ENCODE results near the gene ARID1B. TPM values are rescaled to one million over a fixed set of nuclear protein-coding genes. Genes with fewer than 3 reads are reported as not detected.

Gene ARID1B
- total RNA-seq, 1 donor from 2014 or later = 101 TPM

- no peaks in the 10 kb centered on the region for H3K9me3 Mint-ChIP-seq
- peak overlapping the region; percentile 82 for H3K4me3 Mint-ChIP-seq
- peaks cover 18% of the 10 kb centered on the region for H3K27me3 Mint-ChIP-seq (ENCODE audit: low read depth)
- H3K4me1 Mint-ChIP-seq = peaks cover 37% of the 10 kb centered on the region
- no peak overlapping the region for H3K27ac Mint-ChIP-seq (ENCODE audit: unreplicated experiment)
- peaks cover 2% of the 10 kb centered on the region for H3K36me3 Mint-ChIP-seq (ENCODE audit: low read depth)
- DNase-seq (ENCODE audit: low read depth, low spot score) = no peak
- TF ChIP-seq, protein P1, sequence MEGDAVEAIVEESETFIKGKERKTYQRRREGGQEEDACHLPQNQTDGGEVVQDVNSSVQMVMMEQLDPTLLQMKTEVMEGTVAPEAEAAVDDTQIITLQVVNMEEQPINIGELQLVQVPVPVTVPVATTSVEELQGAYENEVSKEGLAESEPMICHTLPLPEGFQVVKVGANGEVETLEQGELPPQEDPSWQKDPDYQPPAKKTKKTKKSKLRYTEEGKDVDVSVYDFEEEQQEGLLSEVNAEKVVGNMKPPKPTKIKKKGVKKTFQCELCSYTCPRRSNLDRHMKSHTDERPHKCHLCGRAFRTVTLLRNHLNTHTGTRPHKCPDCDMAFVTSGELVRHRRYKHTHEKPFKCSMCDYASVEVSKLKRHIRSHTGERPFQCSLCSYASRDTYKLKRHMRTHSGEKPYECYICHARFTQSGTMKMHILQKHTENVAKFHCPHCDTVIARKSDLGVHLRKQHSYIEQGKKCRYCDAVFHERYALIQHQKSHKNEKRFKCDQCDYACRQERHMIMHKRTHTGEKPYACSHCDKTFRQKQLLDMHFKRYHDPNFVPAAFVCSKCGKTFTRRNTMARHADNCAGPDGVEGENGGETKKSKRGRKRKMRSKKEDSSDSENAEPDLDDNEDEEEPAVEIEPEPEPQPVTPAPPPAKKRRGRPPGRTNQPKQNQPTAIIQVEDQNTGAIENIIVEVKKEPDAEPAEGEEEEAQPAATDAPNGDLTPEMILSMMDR (conservative IDR thresholded peaks at IDR 0.05) = no peak
Observed at GRCh38 chr6:156774863-156775405, 2.2 kb upstream of the ARID1B start.

DNA sequence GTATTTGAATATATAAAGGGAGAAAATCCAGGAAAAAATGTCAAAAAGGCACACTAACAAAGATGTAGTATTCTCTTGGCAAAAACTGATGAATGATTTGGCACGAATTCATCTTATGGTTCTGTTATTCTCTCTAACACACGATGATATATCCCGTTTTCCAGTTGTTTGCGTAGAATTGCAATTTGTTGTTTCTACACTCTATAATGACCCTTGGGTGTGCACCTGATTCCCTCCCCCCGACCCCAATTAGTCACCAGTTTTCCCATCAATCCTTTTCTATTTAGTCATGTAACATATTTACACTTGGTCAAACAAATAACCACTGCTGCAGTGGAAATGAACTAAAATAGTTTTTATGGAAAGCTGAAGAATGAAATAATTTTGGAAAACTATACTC lies 1.5 kb upstream of the ARID1B start:
- H3K4me3 Mint-ChIP-seq = peak overlapping the region; percentile 54
- peaks cover 43% of the 10 kb centered on the region for H3K4me1 Mint-ChIP-seq
- H3K36me3 Mint-ChIP-seq (ENCODE audit: low read depth) = peaks cover 2% of the 10 kb centered on the region
- TF ChIP-seq, protein P1 (conservative IDR thresholded peaks at IDR 0.05) = no peak
- no peaks in the 10 kb centered on the region for H3K9me3 Mint-ChIP-seq
- no peak overlapping the region for H3K27ac Mint-ChIP-seq (ENCODE audit: unreplicated experiment)
- H3K27me3 Mint-ChIP-seq (ENCODE audit: low read depth) = peaks cover 21% of the 10 kb centered on the region
- no peak for DNase-seq (ENCODE audit: low read depth, low spot score)

GRCh38 chr6:156776470-156776839 lies 723 bp upstream of the ARID1B start:
- Mint-ChIP-seq H3K36me3 (ENCODE audit: low read depth) (peaks cover 2% of the 10 kb centered on the region), H3K27ac (ENCODE audit: unreplicated experiment) (peak overlapping the region; percentile 98), H3K4me3 (peak overlapping the region; percentile 92), H3K9me3 (no peaks in the 10 kb centered on the region), H3K27me3 (ENCODE audit: low read depth) (peaks cover 21% of the 10 kb centered on the region), H3K4me1 (peaks cover 51% of the 10 kb centered on the region)
- TF ChIP-seq, protein P1 (conservative IDR thresholded peaks at IDR 0.05) = no peak
- no peak for DNase-seq (ENCODE audit: low read depth, low spot score)

GRCh38 chr6:156777577-156778453 lies 637 bp downstream of the ARID1B start:
- H3K4me1 Mint-ChIP-seq = peaks cover 64% of the 10 kb centered on the region
- TF ChIP-seq, protein P1 (conservative IDR thresholded peaks at IDR 0.05) = no peak

DNA sequence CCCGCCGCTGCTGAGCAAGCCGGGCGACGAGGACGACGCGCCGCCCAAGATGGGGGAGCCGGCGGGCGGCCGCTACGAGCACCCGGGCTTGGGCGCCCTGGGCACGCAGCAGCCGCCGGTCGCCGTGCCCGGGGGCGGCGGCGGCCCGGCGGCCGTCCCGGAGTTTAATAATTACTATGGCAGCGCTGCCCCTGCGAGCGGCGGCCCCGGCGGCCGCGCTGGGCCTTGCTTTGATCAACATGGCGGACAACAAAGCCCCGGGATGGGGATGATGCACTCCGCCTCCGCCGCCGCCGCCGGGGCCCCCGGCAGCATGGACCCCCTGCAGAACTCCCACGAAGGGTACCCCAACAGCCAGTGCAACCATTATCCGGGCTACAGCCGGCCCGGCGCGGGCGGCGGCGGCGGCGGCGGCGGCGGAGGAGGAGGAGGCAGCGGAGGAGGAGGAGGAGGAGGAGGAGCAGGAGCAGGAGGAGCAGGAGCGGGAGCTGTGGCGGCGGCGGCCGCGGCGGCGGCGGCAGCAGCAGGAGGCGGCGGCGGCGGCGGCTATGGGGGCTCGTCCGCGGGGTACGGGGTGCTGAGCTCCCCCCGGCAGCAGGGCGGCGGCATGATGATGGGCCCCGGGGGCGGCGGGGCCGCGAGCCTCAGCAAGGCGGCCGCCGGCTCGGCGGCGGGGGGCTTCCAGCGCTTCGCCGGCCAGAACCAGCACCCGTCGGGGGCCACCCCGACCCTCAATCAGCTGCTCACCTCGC lies 1.5 kb downstream of the ARID1B start:
- H3K27ac Mint-ChIP-seq (ENCODE audit: unreplicated experiment) = peak overlapping the region; percentile 93
- peaks cover 65% of the 10 kb centered on the region for H3K4me1 Mint-ChIP-seq
- no peaks in the 10 kb centered on the region for H3K9me3 Mint-ChIP-seq
- H3K36me3 Mint-ChIP-seq (ENCODE audit: low read depth) = peaks cover 3% of the 10 kb centered on the region
- DNase-seq (ENCODE audit: low read depth, low spot score) = peak; percentile 41
- H3K4me3 Mint-ChIP-seq = peak overlapping the region; percentile 85
- H3K27me3 Mint-ChIP-seq (ENCODE audit: low read depth) = peaks cover 18% of the 10 kb centered on the region
- TF ChIP-seq, protein P1 (conservative IDR thresholded peaks at IDR 0.05) = no peak

More at GRCh38 chr6:156777577-156778453, 637 bp downstream of the ARID1B start:
- H3K9me3 Mint-ChIP-seq = no peaks in the 10 kb centered on the region
- peak; percentile 45 for DNase-seq (ENCODE audit: low read depth, low spot score)
- peaks cover 21% of the 10 kb centered on the region for H3K27me3 Mint-ChIP-seq (ENCODE audit: low read depth)
- H3K4me3 Mint-ChIP-seq = peak overlapping the region; percentile 96
- peaks cover 2% of the 10 kb centered on the region for H3K36me3 Mint-ChIP-seq (ENCODE audit: low read depth)
- H3K27ac Mint-ChIP-seq (ENCODE audit: unreplicated experiment) = peak overlapping the region; percentile 98

All from neural crest cell (in vitro differentiated cells).